Posterior vena cava (tissue), 2 donors: ENCODE results near the gene NPW. TPM values are rescaled to one million over a fixed set of nuclear protein-coding genes. Genes with fewer than 3 reads are reported as not detected.

Source experiments
- DNase-seq: peaks from one replicate; pipeline ENCODE4 v3.0.0-alpha.2; 2020; ENCODE audit warnings: low spot score
- intact Hi-C, 2 donors: fragments of 100-400 bp; cut with DNase I; formaldehyde crosslinking; loops; one replicate each; pipeline versions ENCODE4 v1.14.1 to v1.14.2; 2022 to 2023
- total RNA-seq, 2 donors: library from RNA; stranded (reverse); fragmentation: NEBNext Ultra II Directional; extraction: Animal tissue kit (Norgen Biotek cat#: 25700); gene quantifications; one replicate each; pipeline ENCODE4 v1.2.1, GENCODE V29; 2021
- donor health status: DM: yes; HTN: yes; CAD: no.
- donor health status: DM: yes; HTN: yes; CAD: no.

NPW gene
- total RNA-seq, 2 donors from 2014 or later, result not detected

- no peak for DNase-seq
- intact Hi-C loops, result loop anchor here in 1 of 2 donors (5.0 kb wide), 1 partner anchor 137 kb away; no protein-coding TSS in a partner anchor
Measured at GRCh38 chr16:2015117-2015946, 4.3 kb upstream of the NPW start.

- intact Hi-C loops, result loop anchor here in 1 of 2 donors (5.0 kb wide), 1 partner anchor 136 kb away; no protein-coding TSS in a partner anchor
- no peak for DNase-seq
Measured at GRCh38 chr16:2015947-2016208, 3.7 kb upstream of the NPW start.

GRCh38 chr16:2016407-2016922 is 3.1 kb upstream of the NPW start:
- no peak for DNase-seq
- intact Hi-C loops, result loop anchor here in 1 of 2 donors (5.0 kb wide), 1 partner anchor 136 kb away; no protein-coding TSS in a partner anchor

GRCh38 chr16:2019921-2020831 is 591 bp downstream of the NPW start:
- DNase-seq, result no peak
- intact Hi-C loops, result loop anchor here (5.0 kb wide), 2 partner anchors 127 to 132 kb away; partner anchors contain the start of gene RAB26 (in 1 of the 2)

GRCh38 chr16:2022723-2023091 is 3.1 kb downstream of the NPW start:
- intact Hi-C loops, result loop anchor here in 1 of 2 donors (5.0 kb wide), 1 partner anchor 125 kb away; the partner anchor contains the start of gene RAB26
- no peak for DNase-seq

- intact Hi-C loops, result loop anchor here in 1 of 2 donors (5.0 kb wide), 1 partner anchor 124 kb away; the partner anchor contains the start of gene RAB26
- peak; percentile 99 for DNase-seq
Measured at GRCh38 chr16:2023092-2024031, 3.8 kb downstream of the NPW start.

GRCh38 chr16:2024032-2024420 is 4.4 kb downstream of the NPW start:
- intact Hi-C loops, result loop anchor here in 1 of 2 donors (5.0 kb wide), 1 partner anchor 123 kb away; the partner anchor contains the start of gene RAB26
- no peak for DNase-seq

- intact Hi-C loops, result no loop called here
- DNase-seq, result no peak
Measured at GRCh38 chr16:2025251-2025650, 5.7 kb downstream of the NPW start.

GRCh38 chr16:2025878-2026460 is 6.4 kb downstream of the NPW start:
- intact Hi-C loops, result no loop called here
- DNase-seq, result no peak

- intact Hi-C loops, result no loop called here
- DNase-seq, result no peak
Measured at GRCh38 chr16:2026461-2027023, 7.0 kb downstream of the NPW start, which contains the start of gene NHERF2. TSS of gene NHERF2 (plus strand) at chr16:2026902. CDS start at chr16:2027006, 104 bp downstream.

GRCh38 chr16:2027024-2028010 is 7.7 kb downstream of the NPW start:
- no peak for DNase-seq
- intact Hi-C loops, result no loop called here

GRCh38 chr16:2028146-2028545 is 8.6 kb downstream of the NPW start:
- intact Hi-C loops, result no loop called here
- no peak for DNase-seq

- no peak for DNase-seq
- intact Hi-C loops, result no loop called here
Measured at GRCh38 chr16:2028620-2029220, 9.1 kb downstream of the NPW start.

GRCh38 chr16:2029350-2029749 is 9.8 kb downstream of the NPW start:
- DNase-seq, result no peak
- intact Hi-C loops, result no loop called here

- DNase-seq, result no peak
- intact Hi-C loops, result loop anchor here in 1 of 2 donors (10.0 kb wide), 1 partner anchor 65 kb away; no protein-coding TSS in a partner anchor
Measured at GRCh38 chr16:2030036-2030435, 10.5 kb downstream of the NPW start.

- intact Hi-C loops, result loop anchor here in 1 of 2 donors (10.0 kb wide), 1 partner anchor 64 kb away; no protein-coding TSS in a partner anchor
- DNase-seq, result no peak
Measured at GRCh38 chr16:2031081-2031577, 11.5 kb downstream of the NPW start.
